Right lobe of liver (tissue), 6 donors: ENCODE data around the gene ZNF519. TPM values are rescaled to one million over a fixed set of nuclear protein-coding genes. Genes with fewer than 3 reads are reported as not detected.
"Not testable (repeated sequence)": the region's sequence is repeated elsewhere in the genome, so short reads cannot be mapped to it uniquely, and the experiment has no call there.

Experiments used
- ATAC-seq, 4 donors: fragments of 200-7000 bp; cut with Tn5 transposase; one replicate each; pipeline ENCODE4 v1.9.1; 2020; ENCODE audit warnings: mild to moderate bottlenecking in 4 of 4, moderate library complexity in 4 of 4
- DNase-seq, 3 donors: peaks; one replicate each; pipeline ENCODE4 v3.0.0-alpha.2; 2020
- H3K27ac ChIP-seq, 3 donors: fragments of 200-600 bp; one replicate each; pipeline ENCODE4 v1.8.0; 2022
- H3K27me3 ChIP-seq, 2 donors: fragments of 200-600 bp; one replicate each; pipeline ENCODE4 v1.8.0; 2022
- H3K36me3 ChIP-seq, 4 donors: fragments of 200-600 bp; sonication (generic) in 1 of 4; one replicate each; pipeline versions ENCODE4 v1.5.1 to v1.8.0; 2017 to 2022; ENCODE audit warnings: control low read depth in 1 of 4
- H3K4me1 ChIP-seq, 4 donors: fragments of 200-600 bp; sonication (generic) in 1 of 4; one replicate each; pipeline versions ENCODE4 v1.5.1 to v1.8.0; 2017 to 2022; ENCODE audit warnings: control low read depth in 1 of 4
- H3K4me3 ChIP-seq, 3 donors: fragments of 200-600 bp; one replicate each; pipeline ENCODE4 v1.8.0; 2022
- H3K9me3 ChIP-seq, 4 donors: fragments of 200-600 bp; sonication (generic) in 1 of 4; one replicate each; pipeline versions ENCODE4 v1.5.1 to v1.8.0; 2017 to 2022; ENCODE audit warnings: control low read depth in 1 of 4
- WGBS: methylation state at CpG from one replicate; pipeline ENCODE4 v1.1.6; 2018; ENCODE audit warnings: low coverage, low lambda C conversion rate; ENCODE audit not compliant: insufficient coverage; ENCODE audit errors: missing lambda C conversion rate; 5-methylcytosine and 5-hydroxymethylcytosine counted together
- intact Hi-C, 2 donors: fragments of 100-400 bp; cut with DNase I; formaldehyde crosslinking; loops; one replicate each; pipeline versions ENCODE4 v1.11.2 to v1.14.1; 2022
- total RNA-seq, 6 experiments: library from RNA; depleted of rRNA in 2 of 6; stranded (reverse); fragments of >200 nt in 2 of 6; fragmentation: NEBNext Ultra II Directional in 3 of 6; extraction: Animal tissue kit (Norgen Biotek cat#: 25700) in 3 of 6; gene quantifications; one replicate each; pipeline versions ENCODE4 v1.1.0 to v1.2.4, GENCODE V29; 2016 to 2023
- donor health status: DM: no; HTN: yes; CAD: no.
- donor health status: DM: no; HTN: no; CAD: no.
- donor health status: DM: no; HTN: no; CAD: no.
- donor health status: DM: no; HTN: yes; CAD: no.
- donor health status: DM: no; HTN: yes; CAD: no.

Gene ZNF519
- total RNA-seq, 6 experiments from 2014 or later = 0.66 to 2.1 (median 1.5) TPM

DNA sequence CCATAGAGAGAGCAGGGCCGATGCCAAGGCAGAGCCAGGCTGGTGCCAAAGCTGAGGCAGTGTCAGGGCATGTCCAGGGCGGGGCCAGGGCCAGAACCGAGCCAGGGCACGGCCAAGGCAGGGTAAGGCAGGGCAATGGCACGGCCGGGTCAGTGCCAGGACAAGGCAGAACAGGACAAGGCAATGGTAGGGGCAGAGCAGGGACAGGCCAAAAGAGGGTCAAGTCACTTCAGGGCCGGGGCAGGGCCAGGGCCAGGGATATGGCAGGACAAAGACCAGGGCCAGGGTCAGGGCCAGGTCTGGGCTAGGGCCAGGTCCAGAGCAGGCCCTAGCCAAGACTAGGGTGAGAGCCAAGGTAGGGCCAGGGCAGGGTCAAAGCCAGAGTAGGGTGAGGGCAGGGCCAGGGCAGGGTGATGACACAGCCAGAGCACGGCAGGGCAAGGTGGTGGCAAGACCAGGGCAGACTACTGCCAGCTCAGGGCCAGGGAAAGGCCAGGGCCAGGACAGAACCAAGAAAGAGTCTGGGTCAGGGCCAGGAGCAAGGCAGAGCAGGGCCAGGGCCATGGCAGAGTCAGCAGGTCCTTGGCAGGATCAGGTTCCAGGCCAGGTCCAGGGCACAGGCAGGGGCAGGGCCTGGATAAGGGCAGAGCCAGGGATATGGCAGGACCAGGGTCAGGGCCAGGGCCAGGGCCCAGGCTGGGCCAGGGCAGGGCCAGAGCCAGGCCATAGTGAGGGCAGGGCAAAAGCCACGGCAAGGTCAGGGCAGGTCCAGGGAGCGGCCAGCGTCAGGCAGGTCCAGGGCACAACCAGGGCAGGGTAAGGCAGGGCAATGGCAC, 41.1 kb upstream of the ZNF519 start:
- DNase-seq (peak in 2 of 3 donors; percentile 44 to 57), ATAC-seq (peak; percentile 36 to 67 (median 54))
- H3K9me3 ChIP-seq, H3K27me3 ChIP-seq, H3K36me3 ChIP-seq, H3K4me3 ChIP-seq, intact Hi-C loops, H3K4me1 ChIP-seq, H3K27ac ChIP-seq: not testable (repeated sequence)
- 24% methylated on average over 2 of the region's 11 CpGs for WGBS

GRCh38 chr18:14172142-14173115, 40.2 kb upstream of the ZNF519 start:
- H3K27ac ChIP-seq, H3K4me1 ChIP-seq, intact Hi-C loops, H3K36me3 ChIP-seq, ATAC-seq, H3K4me3 ChIP-seq, DNase-seq, H3K9me3 ChIP-seq, H3K27me3 ChIP-seq: not testable (repeated sequence)
- whole genome bisulfite sequencing = 80% methylated on average over 1 of the region's 6 CpGs

DNA sequence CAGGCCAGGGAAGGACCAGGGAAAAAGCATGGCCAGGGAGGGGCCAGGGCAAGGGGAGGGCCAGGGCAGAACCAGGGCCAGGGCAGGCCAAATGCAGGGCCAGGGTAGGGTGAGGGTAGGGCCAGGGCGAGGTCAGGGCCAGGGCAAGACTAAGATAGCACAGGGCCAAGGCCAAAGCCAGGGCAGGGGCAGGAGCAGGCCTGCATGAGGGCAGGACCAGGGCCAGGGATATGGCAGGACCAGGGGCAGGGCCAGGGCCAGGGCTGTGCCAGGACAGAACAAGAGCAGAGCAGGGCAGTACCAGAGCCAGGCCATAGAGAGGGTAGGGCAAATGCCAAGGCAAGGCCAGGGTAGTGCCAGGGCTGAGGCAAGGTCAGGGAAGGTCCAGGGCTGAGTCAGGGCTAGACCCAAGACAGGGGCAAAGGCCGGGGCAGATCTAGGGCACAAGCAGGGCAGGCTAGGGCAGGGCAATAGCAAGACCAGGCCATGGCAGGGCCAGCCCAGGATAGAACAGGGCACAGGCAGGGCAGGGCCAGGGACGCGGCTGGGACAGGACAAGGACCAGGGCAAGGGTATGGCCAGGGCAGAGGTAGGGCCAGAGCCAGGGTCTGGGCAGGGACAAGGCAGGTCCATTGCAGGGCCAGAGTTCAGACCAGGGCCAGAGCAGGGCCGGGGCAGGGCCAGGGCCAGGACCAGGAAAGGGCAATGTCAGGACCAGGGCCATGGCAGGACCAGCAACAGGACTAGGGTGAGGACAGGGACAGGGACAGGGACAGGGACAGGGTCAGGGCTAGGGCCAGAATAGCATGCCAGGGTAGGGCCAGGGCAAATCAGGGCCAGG, 39.3 kb upstream of the ZNF519 start:
- ATAC-seq, H3K27me3 ChIP-seq, H3K9me3 ChIP-seq, H3K4me3 ChIP-seq, H3K27ac ChIP-seq, H3K36me3 ChIP-seq, H3K4me1 ChIP-seq, intact Hi-C loops: not testable (repeated sequence)
- 100% methylated on average over 3 of the region's 5 CpGs for WGBS
- DNase-seq = peak in 1 of 3 donors; percentile 42

DNA sequence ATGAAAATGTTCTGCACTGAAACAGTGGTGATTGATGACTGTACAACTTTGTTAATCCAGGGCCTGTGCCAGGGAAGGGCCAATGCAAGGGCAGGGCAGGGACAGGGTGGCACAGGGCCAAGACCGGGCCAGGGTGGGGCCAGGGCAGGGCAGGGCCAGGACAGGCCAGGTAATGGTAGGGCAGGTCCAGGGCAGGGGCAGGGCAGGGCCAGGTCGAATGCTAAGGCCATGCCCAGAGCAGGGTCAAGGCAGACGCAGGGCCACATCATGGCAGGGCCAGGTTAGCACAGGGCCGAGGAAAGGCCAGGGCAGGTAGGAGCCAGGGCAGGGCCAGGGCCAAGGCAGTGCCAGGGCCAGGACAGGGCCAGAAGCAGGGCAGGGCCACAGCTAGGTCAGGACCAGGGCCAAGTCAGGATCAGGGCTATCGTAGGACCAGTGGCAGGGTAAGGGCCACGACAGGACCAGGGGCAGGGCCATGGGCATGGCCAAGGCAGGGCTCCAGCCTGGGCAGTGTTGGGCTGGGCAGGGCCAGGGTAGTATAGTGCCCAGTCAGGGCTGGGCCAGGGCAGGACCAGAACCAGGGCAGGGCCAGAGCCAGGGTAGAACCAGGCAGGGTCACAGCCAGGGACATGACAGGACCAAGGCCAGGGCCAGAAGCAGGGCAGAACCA, 38.3 kb upstream of the ZNF519 start:
- 18% methylated on average over 2 of the region's 6 CpGs for WGBS
- H3K9me3 ChIP-seq, H3K27me3 ChIP-seq, H3K4me3 ChIP-seq, H3K4me1 ChIP-seq, H3K36me3 ChIP-seq, intact Hi-C loops, H3K27ac ChIP-seq: not testable (repeated sequence)
- peak in 1 of 3 donors; percentile 54 for DNase-seq
- peak in 1 of 4 donors; percentile 41 for ATAC-seq

DNA sequence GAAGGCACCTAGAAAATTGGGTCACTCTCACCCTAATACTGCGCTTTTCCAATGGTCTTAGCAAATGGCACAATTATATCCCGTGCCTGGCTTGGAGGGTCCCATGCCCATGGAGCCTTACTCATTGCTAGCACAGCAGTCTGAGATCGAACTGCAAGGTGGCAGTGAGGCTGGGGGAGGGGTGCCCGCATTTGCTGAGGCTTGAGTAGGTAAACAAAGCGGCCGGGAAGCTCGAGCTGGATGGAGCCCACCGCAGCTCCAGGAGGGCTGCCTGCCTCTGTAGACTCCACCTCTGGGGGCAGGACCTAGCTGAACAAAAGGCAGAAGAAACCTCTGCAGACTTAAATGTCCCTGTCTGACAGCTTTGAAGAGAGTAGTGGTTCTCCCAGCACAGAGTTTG, 30.7 kb upstream of the ZNF519 start:
- H3K4me3 ChIP-seq, H3K36me3 ChIP-seq, H3K4me1 ChIP-seq, H3K9me3 ChIP-seq, ATAC-seq, H3K27me3 ChIP-seq, intact Hi-C loops, DNase-seq, H3K27ac ChIP-seq: not testable (repeated sequence)
- no CpG with 5 or more reads among the region's 8 CpGs for WGBS

DNA sequence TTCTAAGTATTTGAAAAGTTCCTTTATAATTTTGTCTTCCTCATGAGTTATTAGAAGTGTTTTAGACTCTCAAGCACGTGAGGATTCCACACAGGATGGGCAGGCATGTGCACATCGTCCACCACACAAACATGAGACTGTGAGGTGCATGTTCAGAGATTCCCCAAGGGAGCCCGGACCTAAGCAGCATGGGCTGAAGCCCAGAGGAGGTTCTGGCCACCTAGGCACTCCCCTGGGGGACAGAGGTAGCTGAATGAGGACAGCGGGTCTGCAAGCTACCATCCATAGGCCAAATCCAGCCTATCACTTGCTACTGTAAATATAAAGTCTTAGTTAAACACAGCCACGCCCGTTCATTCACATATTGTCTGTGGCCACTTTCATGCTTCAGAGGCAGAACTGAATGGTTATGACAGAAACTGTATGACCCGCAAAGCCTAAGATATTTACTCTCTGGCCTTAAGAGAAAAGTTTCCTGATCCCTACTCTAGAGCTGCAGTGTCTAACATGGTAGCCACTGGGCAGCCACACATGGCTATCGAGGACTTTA, 19.4 kb upstream of the ZNF519 start:
- H3K4me3 ChIP-seq, H3K9me3 ChIP-seq, ATAC-seq, H3K36me3 ChIP-seq, DNase-seq, H3K4me1 ChIP-seq, intact Hi-C loops, H3K27ac ChIP-seq, H3K27me3 ChIP-seq: not testable (repeated sequence)
- 65% methylated on average over 6 of the region's 8 CpGs for WGBS

DNA sequence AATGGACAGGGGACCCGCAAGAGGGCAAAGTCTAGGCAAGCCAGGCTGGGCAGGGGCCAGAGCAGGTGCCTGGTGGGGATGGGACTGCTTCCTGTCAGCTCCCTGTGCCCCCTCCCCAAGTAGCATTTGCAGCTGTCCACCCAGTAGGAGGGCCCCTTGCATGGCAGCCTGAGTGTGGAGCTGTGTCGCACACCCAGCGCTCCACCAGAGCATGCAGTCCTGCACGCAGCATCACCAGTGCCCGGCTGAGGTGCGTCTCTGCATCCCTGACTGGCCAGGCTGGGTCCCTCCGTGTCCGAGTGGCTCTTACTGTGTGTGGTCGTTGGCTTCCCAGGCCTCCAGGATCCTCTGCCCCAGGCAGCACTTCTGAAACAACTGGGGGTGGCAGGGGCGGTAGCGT, 18.5 kb upstream of the ZNF519 start:
- H3K36me3 ChIP-seq, ATAC-seq, DNase-seq, H3K4me1 ChIP-seq, H3K27me3 ChIP-seq, H3K27ac ChIP-seq, H3K9me3 ChIP-seq, H3K4me3 ChIP-seq, intact Hi-C loops: not testable (repeated sequence)
- no CpG with 5 or more reads among the region's 11 CpGs for WGBS

DNA sequence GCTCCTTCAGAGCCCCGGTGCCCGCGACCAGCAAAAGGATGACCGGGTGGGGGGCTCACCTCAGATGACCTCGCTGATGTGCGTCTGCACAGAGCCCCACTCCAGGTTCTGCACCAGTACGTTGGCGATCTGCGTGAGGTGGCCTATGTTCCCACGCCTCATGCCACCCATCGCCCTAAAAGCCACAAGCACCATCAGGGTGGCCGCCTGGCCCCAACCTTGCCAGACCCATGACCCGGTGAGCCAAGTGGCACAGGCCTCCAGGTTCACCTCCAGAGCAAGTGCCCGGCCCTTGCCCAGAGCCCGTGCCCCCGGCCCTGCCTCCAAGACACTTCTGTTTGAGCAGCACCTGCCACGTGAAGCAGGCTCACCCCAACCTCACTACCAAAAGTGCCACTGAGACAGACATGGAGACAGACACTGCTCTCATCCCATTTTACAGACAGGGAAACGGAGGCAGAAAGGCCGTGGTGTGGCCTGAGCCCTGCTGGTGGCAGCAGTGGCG, 17.7 kb upstream of the ZNF519 start:
- ATAC-seq, H3K4me3 ChIP-seq, H3K9me3 ChIP-seq, DNase-seq, intact Hi-C loops, H3K27me3 ChIP-seq, H3K36me3 ChIP-seq, H3K27ac ChIP-seq, H3K4me1 ChIP-seq: not testable (repeated sequence)
- WGBS = 80% methylated on average over 1 of the region's 20 CpGs

GRCh38 chr18:14149121-14149850, 17.1 kb upstream of the ZNF519 start:
- DNase-seq, H3K27me3 ChIP-seq, H3K9me3 ChIP-seq, H3K36me3 ChIP-seq, H3K27ac ChIP-seq, H3K4me1 ChIP-seq, intact Hi-C loops, H3K4me3 ChIP-seq, ATAC-seq: not testable (repeated sequence)
- 60% methylated on average over 2 of the region's 9 CpGs for WGBS
